HG03571 (cell line): ENCODE measurements around the gene TMEM117.

Experiments
- ATAC-seq: cut with Tn5 transposase; IDR thresholded peaks from one replicate; pipeline ENCODE4 v1.9.1; 2021; ENCODE audit not compliant: unreplicated experiment

TMEM117 gene

GRCh38 chr12:43883748-43884147, 47.9 kb downstream of the TMEM117 start:
- ATAC-seq = no peak

- no peak for ATAC-seq
Observed at GRCh38 chr12:43884683-43885410, 49.0 kb downstream of the TMEM117 start.

GRCh38 chr12:43887397-43887796, 51.5 kb downstream of the TMEM117 start:
- ATAC-seq = no peak

- ATAC-seq = no peak
Observed at GRCh38 chr12:43891856-43892574, 56.1 kb downstream of the TMEM117 start.

- ATAC-seq = no peak
Observed at GRCh38 chr12:43893670-43894069, 57.8 kb downstream of the TMEM117 start.

GRCh38 chr12:43895580-43896206, 59.8 kb downstream of the TMEM117 start:
- ATAC-seq = no peak

GRCh38 chr12:43896496-43896895, 60.6 kb downstream of the TMEM117 start:
- ATAC-seq = no peak

- ATAC-seq = no peak
Observed at GRCh38 chr12:43898474-43898873, 62.6 kb downstream of the TMEM117 start.

GRCh38 chr12:43899574-43899973, 63.7 kb downstream of the TMEM117 start:
- no peak for ATAC-seq

GRCh38 chr12:43903686-43904085, 67.8 kb downstream of the TMEM117 start:
- no peak for ATAC-seq

GRCh38 chr12:43912859-43913258, 77.0 kb downstream of the TMEM117 start:
- no peak for ATAC-seq

- ATAC-seq = no peak
Observed at GRCh38 chr12:43914391-43914790, 78.5 kb downstream of the TMEM117 start.

- no peak for ATAC-seq
Observed at GRCh38 chr12:43914923-43915468, 79.1 kb downstream of the TMEM117 start.

- no peak for ATAC-seq
Observed at GRCh38 chr12:43917896-43918295, 82.0 kb downstream of the TMEM117 start.

GRCh38 chr12:43921666-43922337, 85.9 kb downstream of the TMEM117 start:
- no peak for ATAC-seq

GRCh38 chr12:43930032-43930431, 94.2 kb downstream of the TMEM117 start:
- ATAC-seq = no peak

GRCh38 chr12:43931187-43931586, 95.3 kb downstream of the TMEM117 start:
- ATAC-seq = no peak

- ATAC-seq = no peak
Observed at GRCh38 chr12:43935581-43935980, 99.7 kb downstream of the TMEM117 start.

- ATAC-seq = peak; percentile 74
Observed at GRCh38 chr12:43937947-43938346, 102.1 kb downstream of the TMEM117 start.

GRCh38 chr12:43942379-43942778, 106.5 kb downstream of the TMEM117 start:
- no peak for ATAC-seq

GRCh38 chr12:43945983-43946382, 110.1 kb downstream of the TMEM117 start:
- no peak for ATAC-seq
